Cardiac muscle cell (in vitro differentiated cells and primary cell): Measurements from ENCODE around the gene ERI3. TPM values are rescaled to one million over a fixed set of nuclear protein-coding genes. Genes with fewer than 3 reads are reported as not detected.

Source experiments
- DNase-seq, 2 donors: peaks; one replicate each; pipeline versions ENCODE4 v3.0.0 to v3.0.0-alpha.2; 2010 to 2017; ENCODE audit warnings: low read depth in 1 of 2, low spot score in 1 of 2
- H3K27ac ChIP-seq: fragments of 200-600 bp; sonication (generic); 2 replicates; pipeline ENCODE4 v1.5.1; 2016
- H3K27me3 ChIP-seq: fragments of 200-600 bp; sonication (generic); 2 replicates; pipeline ENCODE4 v1.6.0; 2016; ENCODE audit warnings: control low read depth
- H3K36me3 ChIP-seq: fragments of 200-600 bp; sonication (generic); 2 replicates; pipeline ENCODE4 v1.5.1; 2016; ENCODE audit warnings: control low read depth
- H3K4me1 ChIP-seq: fragments of 200-600 bp; sonication (generic); 2 replicates; pipeline ENCODE4 v1.8.1; 2017; ENCODE audit warnings: low read depth, mild to moderate bottlenecking, mixed run types
- H3K4me3 ChIP-seq: fragments of 200-600 bp; sonication (generic); 2 replicates; pipeline ENCODE4 v1.5.1; 2016; ENCODE audit warnings: mild to moderate bottlenecking
- H3K9me3 ChIP-seq: fragments of 200-600 bp; sonication (generic); 2 replicates; pipeline ENCODE4 v1.5.1; 2017; ENCODE audit warnings: low read depth, mild to moderate bottlenecking, control low read depth
- polyA plus RNA-seq: library from polyadenylated mRNA; unstranded; fragments of >200 nt; fragmentation: Nextera tagmentation; extraction: Ambion mirVana; gene quantifications from 2 replicates; pipeline ENCODE4 v1.2.1, GENCODE V29; 2016
- total RNA-seq: library from RNA; depleted of rRNA; stranded (reverse); fragments of >200 nt; gene quantifications from 2 replicates; pipeline ENCODE4 v1.2.3, GENCODE V29; 2016
- TF ChIP-seq, protein P1 (sequence below): IDR thresholded peaks from 2 replicates; pipeline ENCODE4 v1.5.1; 2012; ENCODE audit warnings: low read depth, mild to moderate bottlenecking, low read length

ERI3 gene
- total and polyA plus RNA-seq, 2 experiments from 2014 or later, result 92.1 to 151 TPM

DNA sequence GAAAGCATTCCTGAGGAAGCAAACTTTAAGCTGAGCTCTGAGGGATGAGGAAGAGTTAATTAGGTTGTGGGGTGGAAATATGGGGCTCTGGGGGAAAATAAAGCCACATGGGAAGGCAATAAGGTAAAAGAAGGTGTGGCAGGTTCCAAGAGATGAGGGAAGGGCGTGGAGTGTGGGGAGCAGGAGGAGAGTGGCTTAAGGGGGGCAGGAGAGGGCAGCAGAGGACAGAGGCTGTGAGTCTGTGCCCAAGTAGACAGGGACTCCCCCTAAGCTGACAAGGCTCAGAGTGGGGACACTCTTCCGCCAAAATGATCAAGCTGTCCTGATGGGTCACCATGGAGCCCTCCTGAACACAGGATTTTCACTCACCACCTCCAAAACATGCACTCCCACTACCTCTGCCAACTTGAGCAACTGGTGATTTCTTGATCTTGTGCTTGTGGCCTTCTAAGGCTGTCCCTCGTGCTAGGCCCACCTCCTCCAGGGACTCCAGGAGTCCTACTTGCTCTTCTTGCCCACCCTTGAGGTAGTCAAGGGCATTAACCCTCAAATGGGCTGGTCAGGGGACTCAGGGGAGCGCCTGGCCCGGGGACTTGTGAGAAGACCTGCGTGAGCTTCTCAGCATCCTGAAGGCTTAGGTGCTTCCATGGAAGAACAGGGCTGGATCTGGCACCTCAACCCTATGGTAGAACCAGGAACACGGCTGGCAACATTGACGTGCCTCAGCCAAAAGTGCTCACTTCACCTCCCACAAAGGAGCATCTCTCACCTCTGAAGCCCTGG, 118.4 kb downstream of the ERI3 start:
- TF ChIP-seq, protein P1, sequence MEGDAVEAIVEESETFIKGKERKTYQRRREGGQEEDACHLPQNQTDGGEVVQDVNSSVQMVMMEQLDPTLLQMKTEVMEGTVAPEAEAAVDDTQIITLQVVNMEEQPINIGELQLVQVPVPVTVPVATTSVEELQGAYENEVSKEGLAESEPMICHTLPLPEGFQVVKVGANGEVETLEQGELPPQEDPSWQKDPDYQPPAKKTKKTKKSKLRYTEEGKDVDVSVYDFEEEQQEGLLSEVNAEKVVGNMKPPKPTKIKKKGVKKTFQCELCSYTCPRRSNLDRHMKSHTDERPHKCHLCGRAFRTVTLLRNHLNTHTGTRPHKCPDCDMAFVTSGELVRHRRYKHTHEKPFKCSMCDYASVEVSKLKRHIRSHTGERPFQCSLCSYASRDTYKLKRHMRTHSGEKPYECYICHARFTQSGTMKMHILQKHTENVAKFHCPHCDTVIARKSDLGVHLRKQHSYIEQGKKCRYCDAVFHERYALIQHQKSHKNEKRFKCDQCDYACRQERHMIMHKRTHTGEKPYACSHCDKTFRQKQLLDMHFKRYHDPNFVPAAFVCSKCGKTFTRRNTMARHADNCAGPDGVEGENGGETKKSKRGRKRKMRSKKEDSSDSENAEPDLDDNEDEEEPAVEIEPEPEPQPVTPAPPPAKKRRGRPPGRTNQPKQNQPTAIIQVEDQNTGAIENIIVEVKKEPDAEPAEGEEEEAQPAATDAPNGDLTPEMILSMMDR, result no peak
- no peak for DNase-seq
- no peaks in the 10 kb centered on the region for H3K27me3 ChIP-seq
- no peaks in the 10 kb centered on the region for H3K9me3 ChIP-seq
- no peak overlapping the region for H3K27ac ChIP-seq
- no peak overlapping the region for H3K4me3 ChIP-seq
- no peaks in the 10 kb centered on the region for H3K36me3 ChIP-seq
- H3K4me1 ChIP-seq, result peaks cover 44% of the 10 kb centered on the region

DNA sequence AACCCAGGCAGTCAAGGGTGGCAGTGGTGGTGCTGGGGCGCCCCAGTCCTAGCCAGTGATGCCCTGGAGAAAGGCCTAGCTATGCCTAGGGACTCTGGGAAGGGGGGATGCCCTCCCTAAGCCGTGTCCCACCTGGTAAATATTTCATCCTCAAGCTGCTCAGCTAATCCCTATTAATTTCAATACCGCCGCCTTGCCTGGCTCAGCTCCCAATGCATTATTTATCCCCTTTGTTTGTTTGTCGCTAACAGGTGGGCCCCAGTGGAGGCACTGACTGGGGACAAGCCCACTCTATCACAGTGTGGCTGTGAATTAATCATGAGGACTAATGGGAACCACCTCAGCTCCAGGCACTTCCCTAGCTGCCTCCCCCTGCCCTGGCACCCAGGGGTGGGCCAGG, 119.2 kb downstream of the ERI3 start:
- TF ChIP-seq, protein P1, result no peak
- H3K27me3 ChIP-seq, result no peaks in the 10 kb centered on the region
- no peaks in the 10 kb centered on the region for H3K36me3 ChIP-seq
- no peak overlapping the region for H3K4me3 ChIP-seq
- no peak for DNase-seq
- H3K4me1 ChIP-seq, result peaks cover 36% of the 10 kb centered on the region
- H3K27ac ChIP-seq, result no peak overlapping the region
- H3K9me3 ChIP-seq, result no peaks in the 10 kb centered on the region

DNA sequence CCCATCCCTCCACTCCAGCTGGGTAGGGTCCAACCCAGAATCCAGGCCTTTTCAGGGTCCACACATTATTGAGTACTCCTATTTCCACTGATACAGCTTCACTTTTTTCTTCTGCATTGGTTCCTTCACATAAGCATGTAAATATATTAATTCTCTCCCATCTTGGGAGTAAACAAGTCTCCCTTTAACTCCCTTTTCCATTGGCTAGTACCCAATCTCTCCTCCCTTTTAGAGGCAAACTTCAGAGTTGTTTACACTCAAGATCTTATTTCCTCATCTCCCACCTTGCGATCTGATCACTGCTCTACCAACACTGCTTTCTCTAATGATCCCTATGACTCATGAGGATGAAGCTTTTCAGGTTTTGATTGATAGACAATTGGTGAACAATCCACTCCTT, 121.5 kb downstream of the ERI3 start:
- no peak overlapping the region for H3K27ac ChIP-seq

DNA sequence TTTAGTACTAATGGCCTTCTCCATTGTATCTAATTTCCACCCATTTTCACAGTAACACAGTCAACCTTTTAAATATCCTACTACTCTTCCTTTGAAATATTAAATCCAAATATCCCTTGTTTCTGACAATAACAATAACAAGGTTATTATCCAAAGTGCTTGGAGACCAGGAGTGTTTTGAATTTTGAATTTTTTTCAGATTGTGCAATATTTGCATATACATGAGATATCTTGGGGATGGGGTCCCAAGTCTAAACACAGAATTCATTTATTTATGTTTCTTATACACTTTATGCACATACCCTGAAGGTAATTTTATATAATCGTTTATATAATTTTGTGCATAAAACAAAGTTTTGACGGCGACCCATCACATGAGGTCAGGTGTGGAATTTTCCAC, 124.3 kb downstream of the ERI3 start:
- no peak overlapping the region for H3K4me3 ChIP-seq
- no peak overlapping the region for H3K27ac ChIP-seq
- DNase-seq, result no peak
- peaks cover 4% of the 10 kb centered on the region for H3K4me1 ChIP-seq
- H3K27me3 ChIP-seq, result no peaks in the 10 kb centered on the region
- H3K36me3 ChIP-seq, result no peaks in the 10 kb centered on the region
- TF ChIP-seq, protein P1, result no peak
- H3K9me3 ChIP-seq, result no peaks in the 10 kb centered on the region

More for the DNA sequence above, 121.5 kb downstream of the ERI3 start:
- no peaks in the 10 kb centered on the region for H3K27me3 ChIP-seq
- peaks cover 14% of the 10 kb centered on the region for H3K4me1 ChIP-seq
- no peaks in the 10 kb centered on the region for H3K9me3 ChIP-seq
- no peak for DNase-seq
- TF ChIP-seq, protein P1, result no peak
- H3K4me3 ChIP-seq, result no peak overlapping the region
- H3K36me3 ChIP-seq, result no peaks in the 10 kb centered on the region

DNA sequence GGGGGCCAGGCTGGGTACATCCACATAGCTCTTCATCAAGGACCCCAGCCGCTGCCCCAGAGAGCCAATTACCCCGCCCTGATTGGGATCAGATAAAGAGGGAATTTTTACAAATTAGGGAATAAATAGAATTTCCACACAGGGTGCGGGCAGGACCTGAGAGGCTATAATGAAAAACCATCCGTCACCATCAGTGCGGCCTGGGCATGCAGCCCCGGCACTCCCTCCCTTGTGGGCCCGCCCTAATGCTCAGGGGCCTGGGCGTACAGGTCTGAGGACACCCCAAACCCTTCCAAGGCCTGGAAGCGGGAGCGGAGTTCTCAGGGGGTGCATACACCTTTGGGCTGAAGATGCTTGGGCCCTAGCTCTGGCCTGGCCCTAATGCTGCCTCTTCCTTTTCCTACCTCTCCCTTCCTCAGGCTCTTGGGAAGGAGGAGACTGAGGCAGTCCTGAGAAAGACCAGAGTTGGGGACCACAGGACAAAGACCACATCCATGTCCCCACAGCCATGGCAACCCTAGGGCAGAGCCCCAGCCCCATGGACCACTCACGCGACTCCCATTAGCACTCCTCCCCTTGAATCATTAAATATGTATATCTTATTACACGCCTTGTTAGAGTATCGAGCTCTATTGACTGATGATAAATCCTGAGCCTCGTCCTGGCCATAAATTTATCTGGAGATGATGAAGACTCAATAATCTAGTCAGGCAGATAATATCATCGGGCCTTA, 125.5 kb downstream of the ERI3 start:
- peaks cover 8% of the 10 kb centered on the region for H3K4me1 ChIP-seq
- TF ChIP-seq, protein P1, result no peak
- no peak for DNase-seq
- no peaks in the 10 kb centered on the region for H3K27me3 ChIP-seq
- H3K9me3 ChIP-seq, result no peaks in the 10 kb centered on the region
- no peak overlapping the region for H3K4me3 ChIP-seq
- H3K27ac ChIP-seq, result no peak overlapping the region
- H3K36me3 ChIP-seq, result no peaks in the 10 kb centered on the region
